A549 (cell line): ENCODE data around the gene RAPGEF3.

Experiments
- CTCF ChIP-seq: fragments of >200 bp; sonication (Bioruptor Twin); formaldehyde crosslinking; IDR thresholded peaks from 3 replicates; pipeline ENCODE4 v1.5.1; 2016
- NR3C1 ChIP-seq: fragments of >200 bp; sonication (Bioruptor Twin); formaldehyde crosslinking; IDR thresholded peaks from 3 replicates; pipeline ENCODE4 v1.6.1; 2017
- POLR2A ChIP-seq: IDR thresholded peaks from 2 replicates; pipeline ENCODE4 v1.6.1; 2012; ENCODE audit warnings: mild to moderate bottlenecking, low read length

DNA sequence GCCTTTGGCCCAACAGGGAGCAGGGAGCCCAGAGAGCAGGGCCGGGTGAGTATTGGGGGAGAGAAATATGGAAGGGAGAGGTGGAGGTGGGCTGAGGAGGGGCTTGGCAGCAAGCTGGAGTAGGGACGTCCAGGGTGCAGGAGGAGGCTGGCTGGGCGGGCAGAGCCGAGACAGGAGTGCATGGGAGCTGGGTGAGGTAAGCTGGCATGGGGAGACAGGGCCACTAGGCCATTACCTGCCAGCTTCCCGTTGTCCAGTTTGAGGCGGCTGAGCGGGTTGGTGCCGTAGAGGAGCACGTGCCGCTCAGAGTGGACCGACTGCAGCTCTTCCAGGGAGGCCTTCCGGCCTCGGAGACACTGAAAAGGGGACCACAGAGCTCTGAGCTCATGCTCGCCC is 32.7 kb upstream of the RAPGEF3 start:
- TF ChIP-seq CTCF (no peak), POLR2A (no peak), NR3C1 (no peak)
